ENCODE measurements around the gene RNF157. TPM values are rescaled to one million over a fixed set of nuclear protein-coding genes. Genes with fewer than 3 reads are reported as not detected.

RNF157 gene
- total RNA-seq, 1 donor from 2014 or later: 43.5 TPM

DNA sequence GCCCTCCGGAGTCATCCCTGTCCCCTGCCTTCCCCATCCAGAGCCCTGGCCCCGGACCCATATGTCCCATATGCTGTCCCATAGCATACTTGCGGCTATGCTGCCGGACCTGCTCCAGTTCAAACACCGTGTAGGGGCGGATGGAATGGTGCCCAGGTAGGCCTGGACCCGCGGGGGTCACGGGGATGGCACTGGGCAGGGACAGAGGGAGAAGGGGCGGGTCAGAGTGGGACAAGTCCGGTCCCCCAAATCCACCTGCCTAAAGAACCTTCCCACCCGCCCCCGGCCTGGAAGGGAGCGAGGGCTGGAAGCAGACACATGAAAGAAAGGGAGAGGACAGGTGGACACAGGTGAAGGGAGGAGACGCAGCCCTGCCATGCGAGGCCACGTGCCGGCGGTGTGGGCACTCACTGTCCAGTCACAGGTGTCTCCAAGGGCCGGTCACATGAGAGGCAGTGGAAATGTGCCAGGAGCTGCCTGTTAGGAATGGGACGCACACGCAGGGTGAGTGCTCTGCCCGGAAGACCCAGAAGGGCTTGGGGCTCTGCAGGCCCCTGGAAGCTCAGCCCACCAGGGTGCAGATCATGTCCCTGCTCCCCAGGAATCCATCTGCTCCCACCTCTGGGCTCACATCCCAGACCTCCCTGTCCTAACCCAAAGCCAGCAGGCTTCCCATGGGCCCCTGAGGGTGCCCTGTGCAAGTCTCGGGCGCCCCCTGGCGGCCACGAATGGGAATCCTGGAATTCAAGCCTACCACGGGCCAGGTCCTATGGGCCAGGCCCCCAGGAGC, 38.9 kb upstream of the RNF157 start:
- H3K4me1 Mint-ChIP-seq (ENCODE audit: low read depth): no peaks in the 10 kb centered on the region
- TF ChIP-seq, protein P1, sequence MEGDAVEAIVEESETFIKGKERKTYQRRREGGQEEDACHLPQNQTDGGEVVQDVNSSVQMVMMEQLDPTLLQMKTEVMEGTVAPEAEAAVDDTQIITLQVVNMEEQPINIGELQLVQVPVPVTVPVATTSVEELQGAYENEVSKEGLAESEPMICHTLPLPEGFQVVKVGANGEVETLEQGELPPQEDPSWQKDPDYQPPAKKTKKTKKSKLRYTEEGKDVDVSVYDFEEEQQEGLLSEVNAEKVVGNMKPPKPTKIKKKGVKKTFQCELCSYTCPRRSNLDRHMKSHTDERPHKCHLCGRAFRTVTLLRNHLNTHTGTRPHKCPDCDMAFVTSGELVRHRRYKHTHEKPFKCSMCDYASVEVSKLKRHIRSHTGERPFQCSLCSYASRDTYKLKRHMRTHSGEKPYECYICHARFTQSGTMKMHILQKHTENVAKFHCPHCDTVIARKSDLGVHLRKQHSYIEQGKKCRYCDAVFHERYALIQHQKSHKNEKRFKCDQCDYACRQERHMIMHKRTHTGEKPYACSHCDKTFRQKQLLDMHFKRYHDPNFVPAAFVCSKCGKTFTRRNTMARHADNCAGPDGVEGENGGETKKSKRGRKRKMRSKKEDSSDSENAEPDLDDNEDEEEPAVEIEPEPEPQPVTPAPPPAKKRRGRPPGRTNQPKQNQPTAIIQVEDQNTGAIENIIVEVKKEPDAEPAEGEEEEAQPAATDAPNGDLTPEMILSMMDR (IDR thresholded peaks at IDR 0.05; ENCODE audit: unreplicated experiment): peak; percentile 99
- H3K36me3 Mint-ChIP-seq (ENCODE audit: insufficient read depth): peaks cover 2% of the 10 kb centered on the region
- peak; percentile 85 for DNase-seq (ENCODE audit: low spot score, unreplicated experiment)
- H3K9me3 Mint-ChIP-seq (ENCODE audit: low read depth): no peaks in the 10 kb centered on the region
- no peak overlapping the region for H3K4me3 Mint-ChIP-seq (ENCODE audit: low read depth)
- no peak overlapping the region for H3K27ac Mint-ChIP-seq
- no peaks in the 10 kb centered on the region for H3K27me3 Mint-ChIP-seq

GRCh38 chr17:76278268-76278908, 38.1 kb upstream of the RNF157 start:
- TF ChIP-seq, protein P1 (IDR thresholded peaks at IDR 0.05; ENCODE audit: unreplicated experiment): no peak
- no peaks in the 10 kb centered on the region for H3K9me3 Mint-ChIP-seq (ENCODE audit: low read depth)
- no peak for DNase-seq (ENCODE audit: low spot score, unreplicated experiment)

GRCh38 chr17:76277300-76278267, 37.3 kb upstream of the RNF157 start:
- no peak for DNase-seq (ENCODE audit: low spot score, unreplicated experiment)
- no peaks in the 10 kb centered on the region for H3K9me3 Mint-ChIP-seq (ENCODE audit: low read depth)
- H3K27me3 Mint-ChIP-seq: no peaks in the 10 kb centered on the region
- peaks cover 2% of the 10 kb centered on the region for H3K36me3 Mint-ChIP-seq (ENCODE audit: insufficient read depth)
- no peak overlapping the region for H3K4me3 Mint-ChIP-seq (ENCODE audit: low read depth)
- H3K27ac Mint-ChIP-seq: no peak overlapping the region
- no peaks in the 10 kb centered on the region for H3K4me1 Mint-ChIP-seq (ENCODE audit: low read depth)
- TF ChIP-seq, protein P1 (IDR thresholded peaks at IDR 0.05; ENCODE audit: unreplicated experiment): no peak

More at GRCh38 chr17:76278268-76278908, 38.1 kb upstream of the RNF157 start:
- H3K4me3 Mint-ChIP-seq (ENCODE audit: low read depth): no peak overlapping the region
- no peak overlapping the region for H3K27ac Mint-ChIP-seq
- no peaks in the 10 kb centered on the region for H3K4me1 Mint-ChIP-seq (ENCODE audit: low read depth)
- H3K27me3 Mint-ChIP-seq: no peaks in the 10 kb centered on the region
- H3K36me3 Mint-ChIP-seq (ENCODE audit: insufficient read depth): peaks cover 2% of the 10 kb centered on the region

DNA sequence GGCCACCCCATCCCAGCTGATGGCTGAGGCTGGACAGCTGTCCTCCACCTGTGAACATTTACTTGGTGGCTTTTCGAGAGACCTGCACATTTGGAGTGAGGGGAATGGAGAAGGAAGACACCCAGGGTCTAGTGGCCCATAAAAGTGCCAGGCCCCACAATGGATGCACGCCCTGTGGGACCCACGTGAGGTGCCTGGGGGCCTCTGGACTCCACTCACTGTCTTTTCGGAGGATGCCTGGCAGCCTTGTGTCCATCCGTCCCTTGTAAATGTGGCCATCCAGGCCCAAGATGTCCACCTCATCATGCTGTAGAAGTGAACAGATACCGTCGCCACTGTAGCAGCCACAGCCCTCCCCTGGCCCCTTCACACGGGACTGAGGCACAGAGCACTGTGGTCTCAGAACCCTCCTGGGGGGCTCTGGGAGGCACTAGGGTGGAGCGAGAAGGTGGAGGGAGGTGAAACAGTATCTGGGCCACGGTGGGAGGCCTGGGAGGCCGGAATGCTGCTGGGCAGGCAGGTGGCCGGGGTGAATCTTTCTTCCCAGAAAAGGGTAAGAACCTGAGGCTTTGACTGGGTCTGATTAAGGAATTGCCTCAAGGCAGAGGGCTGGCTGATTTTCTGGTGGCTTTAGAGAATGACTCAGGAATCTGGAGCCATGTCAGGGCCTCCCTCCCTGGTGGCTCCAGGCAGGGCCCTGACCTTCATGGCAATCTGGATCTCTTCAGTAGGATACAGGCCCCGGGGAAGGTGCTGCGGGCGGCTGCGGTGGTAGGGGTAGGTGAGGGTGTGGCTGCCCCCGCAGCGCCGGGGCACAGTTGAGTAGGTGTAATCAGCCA, 36.4 kb upstream of the RNF157 start:
- peaks cover 2% of the 10 kb centered on the region for H3K36me3 Mint-ChIP-seq (ENCODE audit: insufficient read depth)
- no peaks in the 10 kb centered on the region for H3K9me3 Mint-ChIP-seq (ENCODE audit: low read depth)
- no peaks in the 10 kb centered on the region for H3K27me3 Mint-ChIP-seq
- no peaks in the 10 kb centered on the region for H3K4me1 Mint-ChIP-seq (ENCODE audit: low read depth)
- TF ChIP-seq, protein P1 (IDR thresholded peaks at IDR 0.05; ENCODE audit: unreplicated experiment): no peak
- H3K4me3 Mint-ChIP-seq (ENCODE audit: low read depth): no peak overlapping the region
- DNase-seq (ENCODE audit: low spot score, unreplicated experiment): no peak
- H3K27ac Mint-ChIP-seq: peak overlapping the region; percentile 37
